NCI-H146 treated with DMSO at 0.1 percent for 48 hours (cell line): ENCODE data around the gene PROX2.

Source experiments
- DNase-seq: peaks from one replicate; lab custom pipeline; 2025; ENCODE audit not compliant: unreplicated experiment; lab: John Stamatoyannopoulos, UW

The PROX2 gene

GRCh38 chr14:74875941-74876913 is at the start of gene PROX2:
Gene PROX2, minus strand, starts transcription at chr14:74876145. Its CDS starts 12,311 bp downstream, at chr14:74863834.
- no peak for DNase-seq

GRCh38 chr14:74924061-74924460 is 48.1 kb upstream of the PROX2 start:
- no peak for DNase-seq

GRCh38 chr14:74922752-74923401 is 46.9 kb upstream of the PROX2 start, which contains the start of gene RPS6KL1:
Gene RPS6KL1, minus strand, starts transcription at chr14:74923260. Its CDS starts 1,719 bp downstream, at chr14:74921541.
- peak; percentile 39 for DNase-seq

GRCh38 chr14:74921987-74922751 is 46.2 kb upstream of the PROX2 start:
- DNase-seq = no peak

- no peak for DNase-seq
These were observed 45.2 kb upstream of the PROX2 start for GRCh38 chr14:74921053-74921620.

- DNase-seq = no peak
These were observed 44.3 kb upstream of the PROX2 start for GRCh38 chr14:74920281-74920680.

- DNase-seq = no peak
These were observed 43.6 kb upstream of the PROX2 start for GRCh38 chr14:74919421-74920165.

- DNase-seq = no peak
These were observed 42.4 kb upstream of the PROX2 start for GRCh38 chr14:74918380-74918779.

- DNase-seq = no peak
These were observed 41.7 kb upstream of the PROX2 start for GRCh38 chr14:74917646-74918081.

- no peak for DNase-seq
These were observed 41.2 kb upstream of the PROX2 start for GRCh38 chr14:74917178-74917543.

- no peak for DNase-seq
These were observed 39.9 kb upstream of the PROX2 start for GRCh38 chr14:74915826-74916225.

GRCh38 chr14:74915426-74915825 is 39.5 kb upstream of the PROX2 start:
- no peak for DNase-seq

GRCh38 chr14:74913986-74914573 is 38.1 kb upstream of the PROX2 start:
- no peak for DNase-seq

- DNase-seq = no peak
These were observed 37.5 kb upstream of the PROX2 start for GRCh38 chr14:74913393-74913910.

GRCh38 chr14:74912801-74913200 is 36.9 kb upstream of the PROX2 start:
- DNase-seq = no peak

GRCh38 chr14:74912111-74912510 is 36.2 kb upstream of the PROX2 start:
- DNase-seq = no peak

GRCh38 chr14:74911704-74912103 is 35.8 kb upstream of the PROX2 start:
- no peak for DNase-seq

GRCh38 chr14:74911221-74911620 is 35.3 kb upstream of the PROX2 start:
- DNase-seq = no peak

- no peak for DNase-seq
These were observed 34.6 kb upstream of the PROX2 start for GRCh38 chr14:74910556-74910955.

GRCh38 chr14:74909911-74910310 is 34.0 kb upstream of the PROX2 start:
- no peak for DNase-seq
